ENCODE results near the gene EHBP1L1. TPM values are rescaled to one million over a fixed set of nuclear protein-coding genes. Genes with fewer than 3 reads are reported as not detected.

EHBP1L1 gene
- total and polyA plus RNA-seq, 2 of the 13 experiments (the other 11 are each of a cell fraction or from before 2014, with no cell fraction given), result 8.3 to 10.6 TPM

DNA sequence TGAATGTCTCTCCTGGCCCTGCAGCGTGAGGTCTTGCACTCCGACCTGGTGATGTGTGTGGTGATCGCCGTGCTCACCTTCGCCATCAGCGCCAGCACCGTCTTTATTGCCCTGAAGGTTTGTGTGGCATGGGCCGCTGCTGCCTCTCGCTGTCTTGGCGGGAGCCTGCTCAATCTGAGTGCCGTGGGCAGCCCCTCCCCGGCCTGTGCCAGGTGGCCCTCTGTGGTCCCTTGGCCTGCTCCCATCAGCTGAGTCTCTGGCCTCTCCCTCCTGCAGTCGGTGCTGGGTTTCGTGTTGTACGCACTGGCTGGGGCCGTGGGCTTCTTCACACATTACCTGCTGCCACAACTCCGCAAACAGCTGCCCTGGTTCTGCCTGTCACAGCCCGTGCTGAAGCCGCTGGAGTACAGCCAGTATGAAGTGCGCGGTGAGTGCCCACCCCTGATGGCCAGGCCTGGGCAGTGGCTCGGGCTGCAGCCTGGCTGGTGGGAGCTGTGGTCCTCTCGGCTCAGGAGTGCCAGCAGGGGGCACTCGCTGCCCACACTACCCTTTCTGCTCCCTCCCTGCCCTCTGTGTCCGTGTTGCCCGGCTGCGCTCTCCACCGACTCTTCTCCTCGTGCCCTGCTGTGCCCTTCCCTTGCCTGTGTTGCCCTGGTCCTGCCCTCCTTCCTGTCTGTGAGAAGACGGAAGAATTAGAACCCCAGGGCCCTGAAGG is 49.9 kb downstream of the EHBP1L1 start (continued):
- TF ChIP-seq, protein P1, sequence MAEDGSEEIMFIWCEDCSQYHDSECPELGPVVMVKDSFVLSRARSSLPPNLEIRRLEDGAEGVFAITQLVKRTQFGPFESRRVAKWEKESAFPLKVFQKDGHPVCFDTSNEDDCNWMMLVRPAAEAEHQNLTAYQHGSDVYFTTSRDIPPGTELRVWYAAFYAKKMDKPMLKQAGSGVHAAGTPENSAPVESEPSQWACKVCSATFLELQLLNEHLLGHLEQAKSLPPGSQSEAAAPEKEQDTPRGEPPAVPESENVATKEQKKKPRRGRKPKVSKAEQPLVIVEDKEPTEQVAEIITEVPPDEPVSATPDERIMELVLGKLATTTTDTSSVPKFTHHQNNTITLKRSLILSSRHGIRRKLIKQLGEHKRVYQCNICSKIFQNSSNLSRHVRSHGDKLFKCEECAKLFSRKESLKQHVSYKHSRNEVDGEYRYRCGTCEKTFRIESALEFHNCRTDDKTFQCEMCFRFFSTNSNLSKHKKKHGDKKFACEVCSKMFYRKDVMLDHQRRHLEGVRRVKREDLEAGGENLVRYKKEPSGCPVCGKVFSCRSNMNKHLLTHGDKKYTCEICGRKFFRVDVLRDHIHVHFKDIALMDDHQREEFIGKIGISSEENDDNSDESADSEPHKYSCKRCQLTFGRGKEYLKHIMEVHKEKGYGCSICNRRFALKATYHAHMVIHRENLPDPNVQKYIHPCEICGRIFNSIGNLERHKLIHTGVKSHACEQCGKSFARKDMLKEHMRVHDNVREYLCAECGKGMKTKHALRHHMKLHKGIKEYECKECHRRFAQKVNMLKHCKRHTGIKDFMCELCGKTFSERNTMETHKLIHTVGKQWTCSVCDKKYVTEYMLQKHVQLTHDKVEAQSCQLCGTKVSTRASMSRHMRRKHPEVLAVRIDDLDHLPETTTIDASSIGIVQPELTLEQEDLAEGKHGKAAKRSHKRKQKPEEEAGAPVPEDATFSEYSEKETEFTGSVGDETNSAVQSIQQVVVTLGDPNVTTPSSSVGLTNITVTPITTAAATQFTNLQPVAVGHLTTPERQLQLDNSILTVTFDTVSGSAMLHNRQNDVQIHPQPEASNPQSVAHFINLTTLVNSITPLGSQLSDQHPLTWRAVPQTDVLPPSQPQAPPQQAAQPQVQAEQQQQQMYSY (CRISPR knock-in tag; IDR thresholded peaks at IDR 0.05), result no peak
- peak; percentile 59 for TF ChIP-seq RBFOX2 (IDR thresholded peaks at IDR 0.05; ENCODE audit: low read depth, low read length)
- no peak for TF ChIP-seq CHD2 (IDR thresholded peaks at IDR 0.05; ENCODE audit: low read depth, low read length)
- TF ChIP-seq NR3C1 (CRISPR knock-in tag; IDR thresholded peaks at IDR 0.05), result no peak
- TF ChIP-seq FOXA1 (IDR thresholded peaks at IDR 0.05), result no peak
- no peak for TF ChIP-seq FOXA1 (CRISPR knock-in tag; IDR thresholded peaks at IDR 0.05)
- TF ChIP-seq ZNF549 (CRISPR knock-in tag; IDR thresholded peaks at IDR 0.05), result no peak
- TF ChIP-seq PCBP1 (IDR thresholded peaks at IDR 0.05; ENCODE audit: borderline replicate concordance, low read depth, low read length), result 0 out of 2 replicates have a peak, but pooled peaks have one; percentile 23
- TF ChIP-seq MZF1 (CRISPR knock-in tag; IDR thresholded peaks at IDR 0.05; ENCODE audit: borderline replicate concordance), result no peak
- peak; percentile 69 for TF ChIP-seq STAG1 (CRISPR knock-in tag; IDR thresholded peaks at IDR 0.05)
- TF ChIP-seq DPF2 (CRISPR knock-in tag; IDR thresholded peaks at IDR 0.05; ENCODE audit: borderline replicate concordance, low read depth), result no peak
- no peak for TF ChIP-seq SOX5 (CRISPR knock-in tag; IDR thresholded peaks at IDR 0.05; ENCODE audit: borderline replicate concordance)

Measured in HepG2 (cell line).